Lower leg skin (tissue), 4 donors: Measurements from ENCODE around the gene SMIM33. TPM values are rescaled to one million over a fixed set of nuclear protein-coding genes. Genes with fewer than 3 reads are reported as not detected.
"Not testable (repeated sequence)": the region's sequence is repeated elsewhere in the genome, so short reads cannot be mapped to it uniquely, and the experiment has no call there.

Experiments
- DNase-seq, 2 donors: peaks; one replicate each; pipeline ENCODE4 v3.0.0-alpha.2; 2019; ENCODE audit warnings: low spot score in 2 of 2
- H3K4me3 ChIP-seq: fragments of 200-600 bp; sonication (generic); 2 replicates; pipeline ENCODE4 v1.5.1; 2017; ENCODE audit warnings: mild to moderate bottlenecking, low read depth; ENCODE audit not compliant: poor library complexity, severe bottlenecking
- POLR2A ChIP-seq, 2 donors: fragments of 450-650 bp; IDR thresholded peaks; one replicate each; pipeline ENCODE4 v1.6.1; 2016 to 2017; ENCODE audit warnings: antibody characterized with exemption in 2 of 2, mild to moderate bottlenecking in 1 of 2, moderate library complexity in 1 of 2
- WGBS, 2 donors: methylation state at CpG; one replicate each; pipeline ENCODE4 v1.1.5; 2018; 5-methylcytosine and 5-hydroxymethylcytosine counted together
- intact Hi-C: fragments of 100-400 bp; cut with DNase I; formaldehyde crosslinking; loops from one replicate; pipeline ENCODE4 v1.15.0; 2023; ENCODE audit warnings: low total_unique reads
- total RNA-seq, 4 donors: library from RNA; depleted of rRNA; stranded (reverse); fragments of >200 nt; gene quantifications; one replicate each; pipeline ENCODE4 v1.1.0, GENCODE V29; 2016
- TF ChIP-seq, protein P1 (sequence below), 3 donors: fragments of 450-650 bp; IDR thresholded peaks; one replicate each; pipeline ENCODE4 v1.5.1; 2016; ENCODE audit warnings: antibody characterized with exemption in 3 of 3, mild to moderate bottlenecking in 3 of 3, moderate library complexity in 2 of 3

SMIM33 gene
- total RNA-seq, 4 donors from 2014 or later: not detected

DNA sequence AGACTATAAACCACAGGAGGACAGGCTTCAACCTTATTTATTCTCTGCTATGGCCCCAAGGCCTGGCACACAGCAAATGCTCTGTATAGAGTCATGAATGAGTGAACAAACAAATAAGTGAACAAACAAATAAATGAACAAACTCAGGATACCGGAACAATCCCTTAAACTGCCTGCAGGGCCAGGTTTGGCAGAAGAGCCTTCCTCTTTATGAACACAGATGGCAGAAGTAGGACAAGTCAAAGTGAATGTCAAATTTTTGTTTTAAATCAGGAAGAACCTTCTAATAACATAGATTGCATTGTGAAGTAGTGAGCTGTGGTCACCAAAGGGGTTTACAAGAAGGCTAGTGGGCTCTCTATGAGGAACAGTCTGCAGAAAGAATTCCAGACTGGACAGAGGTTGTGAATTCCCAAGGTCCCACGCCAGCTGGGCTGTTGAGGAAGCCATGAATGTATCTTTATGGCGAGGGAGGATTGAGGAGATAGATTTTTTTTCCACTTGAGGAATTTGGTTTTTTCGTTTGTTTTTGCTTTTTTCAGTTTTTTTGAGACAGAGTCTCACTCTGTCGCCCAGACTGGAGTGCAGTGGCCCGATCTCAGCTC is 42.1 kb downstream of the SMIM33 start:
- intact Hi-C loops: loop anchor here (2.0 to 10.0 kb wide), 2 partner anchors 90 to 228 kb away; no protein-coding TSS in a partner anchor
- TF ChIP-seq POLR2A (IDR thresholded peaks at IDR 0.05): no peak
- TF ChIP-seq, protein P1, sequence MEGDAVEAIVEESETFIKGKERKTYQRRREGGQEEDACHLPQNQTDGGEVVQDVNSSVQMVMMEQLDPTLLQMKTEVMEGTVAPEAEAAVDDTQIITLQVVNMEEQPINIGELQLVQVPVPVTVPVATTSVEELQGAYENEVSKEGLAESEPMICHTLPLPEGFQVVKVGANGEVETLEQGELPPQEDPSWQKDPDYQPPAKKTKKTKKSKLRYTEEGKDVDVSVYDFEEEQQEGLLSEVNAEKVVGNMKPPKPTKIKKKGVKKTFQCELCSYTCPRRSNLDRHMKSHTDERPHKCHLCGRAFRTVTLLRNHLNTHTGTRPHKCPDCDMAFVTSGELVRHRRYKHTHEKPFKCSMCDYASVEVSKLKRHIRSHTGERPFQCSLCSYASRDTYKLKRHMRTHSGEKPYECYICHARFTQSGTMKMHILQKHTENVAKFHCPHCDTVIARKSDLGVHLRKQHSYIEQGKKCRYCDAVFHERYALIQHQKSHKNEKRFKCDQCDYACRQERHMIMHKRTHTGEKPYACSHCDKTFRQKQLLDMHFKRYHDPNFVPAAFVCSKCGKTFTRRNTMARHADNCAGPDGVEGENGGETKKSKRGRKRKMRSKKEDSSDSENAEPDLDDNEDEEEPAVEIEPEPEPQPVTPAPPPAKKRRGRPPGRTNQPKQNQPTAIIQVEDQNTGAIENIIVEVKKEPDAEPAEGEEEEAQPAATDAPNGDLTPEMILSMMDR (IDR thresholded peaks at IDR 0.05): no peak
- 86% methylated on average over 6 of the region's 6 CpGs for WGBS, 2 donors
- H3K4me3 ChIP-seq: no peak overlapping the region
- no peak for DNase-seq

DNA sequence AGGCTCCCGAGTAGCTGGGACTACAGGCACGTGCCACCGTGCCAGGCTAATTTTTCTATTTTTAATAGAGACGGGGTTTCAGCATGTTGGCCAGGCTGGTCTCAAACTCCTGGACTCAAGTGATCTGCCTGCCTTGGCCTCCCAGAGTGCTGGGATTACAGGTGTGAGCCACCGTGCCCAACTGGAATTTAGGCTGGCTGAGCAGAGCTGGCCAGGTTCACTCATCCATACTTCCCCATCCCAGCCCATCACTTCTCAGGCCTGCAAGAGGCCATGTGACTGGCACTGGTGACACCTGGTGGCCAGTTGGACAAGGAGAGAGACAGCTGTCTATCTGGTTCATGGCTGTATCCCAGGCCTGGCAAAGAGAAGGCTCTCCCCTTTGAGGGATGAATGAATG is 42.6 kb downstream of the SMIM33 start:
- H3K4me3 ChIP-seq: not testable (repeated sequence)
- DNase-seq: peak; percentile 78 to 95
- TF ChIP-seq, protein P1 (IDR thresholded peaks at IDR 0.05): peak in 1 of 3 donors; percentile 10
- 69 to 75% methylated on average over 5 of the region's 5 CpGs for WGBS, 2 donors
- intact Hi-C loops: loop anchor here (2.0 to 10.0 kb wide), 2 partner anchors 91 to 229 kb away; no protein-coding TSS in a partner anchor

DNA sequence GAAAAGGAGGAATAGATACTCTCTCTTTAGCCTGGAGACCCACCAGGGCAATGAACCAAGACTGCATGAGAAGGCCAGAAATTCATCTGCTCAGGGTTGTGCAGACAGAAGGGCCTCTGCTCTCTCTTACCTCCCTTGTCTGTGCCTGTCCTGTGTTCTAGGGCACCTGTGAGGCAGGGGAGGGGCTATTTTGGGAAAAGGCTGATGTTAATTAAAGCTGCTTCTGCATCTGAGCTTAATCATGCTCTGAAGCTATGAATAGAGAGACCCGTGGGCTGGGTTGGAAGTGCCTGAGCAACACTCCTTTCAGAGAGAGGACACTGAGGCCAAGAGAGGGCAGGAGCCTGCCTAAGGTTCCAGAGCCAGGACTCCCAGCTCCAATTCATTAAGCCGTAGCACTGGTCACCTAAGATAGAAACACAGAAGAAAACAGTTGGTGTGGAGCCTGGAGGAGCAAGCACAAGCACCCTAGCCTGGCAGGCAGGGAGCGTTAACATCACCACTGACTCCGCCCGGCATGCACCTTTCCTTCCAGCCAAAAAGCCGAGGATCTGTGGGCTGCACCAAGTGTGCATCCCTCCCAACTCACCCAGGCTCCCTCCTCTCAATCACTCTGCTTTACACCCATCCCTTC is 43.2 kb downstream of the SMIM33 start:
- 57 to 68% methylated on average over 6 of the region's 6 CpGs for WGBS, 2 donors
- no peak for DNase-seq
- TF ChIP-seq POLR2A (IDR thresholded peaks at IDR 0.05): no peak
- TF ChIP-seq, protein P1 (IDR thresholded peaks at IDR 0.05): no peak
- no peak overlapping the region for H3K4me3 ChIP-seq
- intact Hi-C loops: loop anchor here (2.0 to 10.0 kb wide), 2 partner anchors 91 to 229 kb away; no protein-coding TSS in a partner anchor

DNA sequence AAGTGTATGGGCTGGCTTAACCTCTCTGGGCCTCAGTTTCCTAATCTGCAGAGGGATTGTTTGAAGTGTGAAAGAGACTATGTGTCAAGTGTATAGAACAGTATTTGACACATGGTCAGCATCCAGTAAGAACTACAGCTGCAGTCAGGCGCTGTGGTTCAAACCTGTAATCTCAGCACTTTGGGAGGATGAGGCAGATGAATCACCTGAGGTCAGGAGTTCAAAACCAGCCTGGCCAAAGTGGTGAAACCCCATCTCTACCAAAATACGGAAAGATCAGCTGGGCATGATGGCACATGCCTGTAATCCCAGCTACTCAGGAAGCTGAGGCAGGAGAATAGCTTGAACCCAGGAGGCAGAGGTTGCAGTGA is 43.7 kb downstream of the SMIM33 start:
- no peak for TF ChIP-seq POLR2A (IDR thresholded peaks at IDR 0.05)
- TF ChIP-seq, protein P1 (IDR thresholded peaks at IDR 0.05): no peak
- WGBS, 2 donors: 66% methylated on average over 2 of the region's 2 CpGs
- H3K4me3 ChIP-seq: no peak overlapping the region
- DNase-seq: no peak
- intact Hi-C loops: loop anchor here (10.0 kb wide), 1 partner anchor 230 kb away; no protein-coding TSS in a partner anchor

DNA sequence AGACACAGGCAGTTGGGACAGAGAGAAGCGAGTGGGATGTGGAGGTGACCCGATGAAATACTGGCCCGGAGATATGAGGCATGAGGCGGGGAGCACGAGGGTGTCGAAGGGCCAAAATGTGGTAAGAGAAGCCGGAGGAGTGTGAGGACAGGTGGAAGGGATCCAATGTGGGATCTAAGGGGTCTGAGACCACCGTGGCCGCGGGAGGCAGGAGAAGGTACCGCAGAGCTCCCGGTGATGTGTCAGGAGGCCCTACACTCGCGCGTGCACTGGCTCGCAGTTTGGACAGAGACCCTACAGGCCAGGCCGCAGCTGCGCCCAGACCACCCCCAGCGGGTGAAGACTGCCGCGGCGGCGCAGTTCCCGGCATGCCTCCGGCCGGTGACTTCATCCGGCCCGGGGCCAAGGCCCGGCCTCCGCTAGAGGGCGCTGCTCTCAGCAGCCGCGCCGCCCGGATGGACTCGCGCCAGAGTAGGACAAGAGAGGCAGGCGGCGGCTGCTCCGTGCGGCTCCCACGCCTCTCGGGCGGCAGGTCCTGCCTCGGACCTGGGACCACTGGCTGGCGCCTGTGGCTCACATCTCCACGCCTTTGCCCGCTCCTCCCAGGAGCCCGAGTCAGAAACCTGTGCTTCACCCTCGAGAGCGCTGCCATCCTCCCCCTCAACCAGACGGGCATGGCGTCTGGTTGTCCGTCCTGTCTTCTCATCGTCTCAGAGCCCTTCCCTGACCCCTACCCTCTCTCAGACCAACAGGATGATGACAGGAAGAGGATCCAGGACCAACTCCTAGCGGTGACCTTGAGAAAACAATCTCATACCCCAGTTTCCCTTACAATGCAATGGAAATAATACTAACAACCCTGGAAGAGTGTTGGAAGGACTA is 47.1 kb downstream of the SMIM33 start:
- 7 to 8% methylated on average over 38 to 40 of the region's 56 CpGs for WGBS, 2 donors
- intact Hi-C loops: loop anchor here (10.0 kb wide), 1 partner anchor 233 kb away; no protein-coding TSS in a partner anchor
- TF ChIP-seq, protein P1 (IDR thresholded peaks at IDR 0.05): peak in 1 of 3 donors; percentile 95
- no peak for TF ChIP-seq POLR2A (IDR thresholded peaks at IDR 0.05)

More for the DNA sequence above, 47.1 kb downstream of the SMIM33 start:
- peak; percentile 88 to 98 for DNase-seq
- H3K4me3 ChIP-seq: no peak overlapping the region

Other genes with a start within 250 kb of the SMIM33 start
- 100 to 1,000 TPM; 108 to 135 (median 122) TPM for gene MATR3, start 177.3 kb upstream of the SMIM33 start, total RNA-seq
- gene PAIP2, start 129.2 kb upstream of the SMIM33 start, total RNA-seq: 10 to 100 TPM; 47.4 to 81.5 (median 64.7) TPM
- gene SLC23A1, start 87.7 kb upstream of the SMIM33 start, total RNA-seq: 1 to 10 TPM; 1.5 to 4.1 (median 2.6) TPM
- gene MZB1, start 81.1 kb upstream of the SMIM33 start, total RNA-seq: not detected
- under 1 TPM; 0.25 to 0.47 (median 0.33) TPM for gene PROB1, start 75.9 kb upstream of the SMIM33 start, total RNA-seq
- gene SPATA24, start 66.9 kb upstream of the SMIM33 start, total RNA-seq: 1 to 10 TPM in 1 of 4 donors, under 1 TPM in 2, not detected in 1; 0.65 to 1.4 (median 0.71) TPM
- 1 to 10 TPM; 1.6 to 5.9 (median 3.5) TPM for gene DNAJC18, start 31.5 kb upstream of the SMIM33 start, total RNA-seq
- 10 to 100 TPM in 2 of 4 donors, 1 to 10 TPM in 2; 1.4 to 15.0 (median 9.3) TPM for gene ECSCR, start 8.3 kb upstream of the SMIM33 start, total RNA-seq
- 10 to 100 TPM in 3 of 4 donors, 1 to 10 TPM in 1; 5.8 to 28.2 (median 11.0) TPM for gene STING1, start 11.8 kb downstream of the SMIM33 start, total RNA-seq
- gene UBE2D2, start 90.3 kb downstream of the SMIM33 start, total RNA-seq: 10 to 100 TPM; 80.0 to 99.8 (median 85.0) TPM
- gene CXXC5, start 177.3 kb downstream of the SMIM33 start, total RNA-seq: 10 to 100 TPM; 36.4 to 69.3 (median 45.2) TPM